GM23338 (cell line): ENCODE data around the gene HHIP. TPM values are rescaled to one million over a fixed set of nuclear protein-coding genes. Genes with fewer than 3 reads are reported as not detected.

Source experiments
- ATAC-seq: fragments of 200-7000 bp; cut with Tn5 transposase; 3 replicates; pipeline ENCODE4 v1.9.1; 2020
- DNase-seq: peaks from one replicate; pipeline ENCODE4 v3.0.0-alpha.2; 2015; ENCODE audit warnings: low spot score
- H2AFZ ChIP-seq: fragments of 200-600 bp; sonication (generic); 2 replicates; pipeline ENCODE4 v1.8.0; 2016; ENCODE audit warnings: antibody characterized with exemption, mild to moderate bottlenecking, moderate library complexity
- H3F3A ChIP-seq: fragments of 200-600 bp; sonication (generic); replicated peaks from 2 replicates; pipeline ENCODE4 v1.8.0; 2017; ENCODE audit warnings: antibody characterized with exemption, mixed run types, low read depth
- H3K27ac ChIP-seq: fragments of 200-600 bp; sonication (generic); 2 replicates; pipeline ENCODE4 v1.6.1; 2016; ENCODE audit warnings: low read depth
- H3K27me3 ChIP-seq: fragments of 200-600 bp; sonication (generic); 2 replicates; pipeline ENCODE4 v1.8.0; 2016; ENCODE audit warnings: mild to moderate bottlenecking, mixed run types, moderate library complexity; ENCODE audit not compliant: insufficient read depth
- H3K36me3 ChIP-seq: fragments of 200-600 bp; sonication (generic); 2 replicates; pipeline ENCODE4 v1.8.0; 2016; ENCODE audit warnings: mild to moderate bottlenecking; ENCODE audit not compliant: insufficient read depth
- H3K4me1 ChIP-seq: fragments of 200-600 bp; sonication (generic); 2 replicates; pipeline ENCODE4 v1.8.0; 2016; ENCODE audit warnings: mild to moderate bottlenecking, moderate library complexity; ENCODE audit not compliant: insufficient read depth
- H3K4me2 ChIP-seq: fragments of 200-600 bp; sonication (generic); 2 replicates; pipeline ENCODE4 v1.7.1; 2017; ENCODE audit warnings: mixed run types
- H3K4me3 ChIP-seq: fragments of 200-600 bp; sonication (generic); 2 replicates; pipeline ENCODE4 v1.6.1; 2016; ENCODE audit warnings: mixed run types
- H3K79me2 ChIP-seq: fragments of 200-600 bp; sonication (generic); replicated peaks from 2 replicates; pipeline ENCODE4 v1.8.0; 2017; ENCODE audit warnings: mild to moderate bottlenecking; ENCODE audit not compliant: insufficient read depth
- H3K9me2 ChIP-seq: fragments of 200-600 bp; sonication (generic); 2 replicates; pipeline ENCODE4 v1.8.0; 2017; ENCODE audit not compliant: insufficient read depth
- H4K20me1 ChIP-seq: fragments of 200-600 bp; sonication (generic); replicated peaks from 2 replicates; pipeline ENCODE4 v1.8.0; 2017; ENCODE audit warnings: mild to moderate bottlenecking; ENCODE audit not compliant: insufficient read depth
- H3K27ac Mint-ChIP-seq: 2 replicates; pipeline ENCODE4 v1.8.0; 2020; ENCODE audit warnings: inconsistent platforms, mild to moderate bottlenecking, moderate library complexity, mixed read lengths
- H3K27me3 Mint-ChIP-seq: 3 replicates; pipeline ENCODE4 v1.8.0; 2022; ENCODE audit warnings: low read depth, mild to moderate bottlenecking, moderate library complexity, mixed read lengths, inconsistent platforms; ENCODE audit not compliant: insufficient read depth, poor library complexity
- H3K36me3 Mint-ChIP-seq: 3 replicates; pipeline ENCODE4 v1.8.0; 2021; ENCODE audit warnings: low read depth, mild to moderate bottlenecking, inconsistent platforms, moderate library complexity, mixed read lengths
- H3K4me1 Mint-ChIP-seq: 3 replicates; pipeline ENCODE4 v1.8.0; 2020; ENCODE audit warnings: mild to moderate bottlenecking, inconsistent platforms, mixed read lengths
- H3K4me3 Mint-ChIP-seq: 3 replicates; pipeline ENCODE4 v1.8.0; 2021; ENCODE audit warnings: moderate library complexity, mild to moderate bottlenecking, inconsistent platforms, mixed read lengths
- H3K9me3 Mint-ChIP-seq: 3 replicates; pipeline ENCODE4 v1.8.0; 2020; ENCODE audit warnings: moderate library complexity, mild to moderate bottlenecking, inconsistent platforms, mixed read lengths
- CTCF ChIP-seq, 2 experiments: fragments of 200-600 bp in 1 of 2; sonication (generic) in 1 of 2; conservative IDR thresholded peaks; 2 replicates each; pipeline versions ENCODE4 v1.5.1 to v1.6.1; 2016 to 2017; ENCODE audit warnings: antibody characterized with exemption in 2 of 2, low read depth in 2 of 2, mild to moderate bottlenecking in 2 of 2, moderate library complexity in 1 of 2
- EZH2 ChIP-seq: fragments of 200-600 bp; sonication (generic); IDR thresholded peaks from one replicate; pipeline ENCODE4 v1.8.0; 2017; ENCODE audit warnings: antibody characterized with exemption, mild to moderate bottlenecking, low read depth; ENCODE audit not compliant: unreplicated experiment
- NANOG ChIP-seq: IDR thresholded peaks from 2 replicates; pipeline ENCODE4 v1.6.1; 2016; ENCODE audit warnings: antibody characterized with exemption, borderline replicate concordance
- POLR2AphosphoS5 ChIP-seq: IDR thresholded peaks from 2 replicates; pipeline ENCODE4 v1.6.1; 2016; ENCODE audit warnings: antibody characterized with exemption, low read depth
- REST ChIP-seq: IDR thresholded peaks from one replicate; pipeline ENCODE4 v1.6.1; 2018; ENCODE audit warnings: antibody characterized with exemption; ENCODE audit not compliant: unreplicated experiment
- ZNF331 ChIP-seq: fragments of 250-450 bp; sonication (Bioruptor Pico); IDR thresholded peaks from 2 replicates; pipeline ENCODE4 v1.5.0; 2020; ENCODE audit warnings: low read depth, mild to moderate bottlenecking, moderate library complexity
- polyA plus RNA-seq: library from polyadenylated mRNA; unstranded; fragments of >200 nt; fragmentation: Nextera tagmentation; extraction: Ambion mirVana; gene quantifications from 2 replicates; pipeline ENCODE4 v1.2.1, GENCODE V29; 2016
- total RNA-seq: library from RNA; depleted of rRNA; stranded (reverse); fragments of >200 nt; shearing (Covaris generic); gene quantifications from 2 replicates; pipeline ENCODE4 v1.2.3, GENCODE V29; 2014
- TF ChIP-seq, protein P1 (sequence below): fragments of 250-450 bp; sonication (Bioruptor Pico); IDR thresholded peaks from 2 replicates; pipeline ENCODE4 v1.5.0; 2020; ENCODE audit warnings: mild to moderate bottlenecking, moderate library complexity

The HHIP gene
- total and polyA plus RNA-seq, 2 experiments from 2014 or later: 2.5 to 4.2 TPM

- H3K27ac ChIP-seq: no peak overlapping the region
- H3K27me3 ChIP-seq: no peaks in the 10 kb centered on the region
- no peaks in the 10 kb centered on the region for H3F3A ChIP-seq
- no peak overlapping the region for H3K4me3 ChIP-seq
- H3K9me2 ChIP-seq: no peaks in the 10 kb centered on the region
- Mint-ChIP-seq H3K27me3 (peaks cover 2% of the 10 kb centered on the region), H3K9me3 (no peaks in the 10 kb centered on the region), H3K4me3 (no peak overlapping the region), H3K4me1 (peaks cover 8% of the 10 kb centered on the region), H3K27ac (no peak overlapping the region), H3K36me3 (no peaks in the 10 kb centered on the region)
- no peaks in the 10 kb centered on the region for H3K36me3 ChIP-seq
- H4K20me1 ChIP-seq: no peaks in the 10 kb centered on the region
- H3K79me2 ChIP-seq: no peaks in the 10 kb centered on the region
- no peak overlapping the region for H2AFZ ChIP-seq
- no peak overlapping the region for H3K4me2 ChIP-seq
- H3K4me1 ChIP-seq: no peaks in the 10 kb centered on the region
- DNase-seq (no peak), ATAC-seq (no peak)
- no peak for TF ChIP-seq EZH2
- TF ChIP-seq ZNF331 (CRISPR knock-in tag): no peak
- no peak for TF ChIP-seq POLR2AphosphoS5
- no peak for TF ChIP-seq NANOG
- no peak for TF ChIP-seq CTCF (conservative IDR thresholded peaks at IDR 0.05; ENCODE audit: low read depth in 2 of 2)
- TF ChIP-seq, protein P1, sequence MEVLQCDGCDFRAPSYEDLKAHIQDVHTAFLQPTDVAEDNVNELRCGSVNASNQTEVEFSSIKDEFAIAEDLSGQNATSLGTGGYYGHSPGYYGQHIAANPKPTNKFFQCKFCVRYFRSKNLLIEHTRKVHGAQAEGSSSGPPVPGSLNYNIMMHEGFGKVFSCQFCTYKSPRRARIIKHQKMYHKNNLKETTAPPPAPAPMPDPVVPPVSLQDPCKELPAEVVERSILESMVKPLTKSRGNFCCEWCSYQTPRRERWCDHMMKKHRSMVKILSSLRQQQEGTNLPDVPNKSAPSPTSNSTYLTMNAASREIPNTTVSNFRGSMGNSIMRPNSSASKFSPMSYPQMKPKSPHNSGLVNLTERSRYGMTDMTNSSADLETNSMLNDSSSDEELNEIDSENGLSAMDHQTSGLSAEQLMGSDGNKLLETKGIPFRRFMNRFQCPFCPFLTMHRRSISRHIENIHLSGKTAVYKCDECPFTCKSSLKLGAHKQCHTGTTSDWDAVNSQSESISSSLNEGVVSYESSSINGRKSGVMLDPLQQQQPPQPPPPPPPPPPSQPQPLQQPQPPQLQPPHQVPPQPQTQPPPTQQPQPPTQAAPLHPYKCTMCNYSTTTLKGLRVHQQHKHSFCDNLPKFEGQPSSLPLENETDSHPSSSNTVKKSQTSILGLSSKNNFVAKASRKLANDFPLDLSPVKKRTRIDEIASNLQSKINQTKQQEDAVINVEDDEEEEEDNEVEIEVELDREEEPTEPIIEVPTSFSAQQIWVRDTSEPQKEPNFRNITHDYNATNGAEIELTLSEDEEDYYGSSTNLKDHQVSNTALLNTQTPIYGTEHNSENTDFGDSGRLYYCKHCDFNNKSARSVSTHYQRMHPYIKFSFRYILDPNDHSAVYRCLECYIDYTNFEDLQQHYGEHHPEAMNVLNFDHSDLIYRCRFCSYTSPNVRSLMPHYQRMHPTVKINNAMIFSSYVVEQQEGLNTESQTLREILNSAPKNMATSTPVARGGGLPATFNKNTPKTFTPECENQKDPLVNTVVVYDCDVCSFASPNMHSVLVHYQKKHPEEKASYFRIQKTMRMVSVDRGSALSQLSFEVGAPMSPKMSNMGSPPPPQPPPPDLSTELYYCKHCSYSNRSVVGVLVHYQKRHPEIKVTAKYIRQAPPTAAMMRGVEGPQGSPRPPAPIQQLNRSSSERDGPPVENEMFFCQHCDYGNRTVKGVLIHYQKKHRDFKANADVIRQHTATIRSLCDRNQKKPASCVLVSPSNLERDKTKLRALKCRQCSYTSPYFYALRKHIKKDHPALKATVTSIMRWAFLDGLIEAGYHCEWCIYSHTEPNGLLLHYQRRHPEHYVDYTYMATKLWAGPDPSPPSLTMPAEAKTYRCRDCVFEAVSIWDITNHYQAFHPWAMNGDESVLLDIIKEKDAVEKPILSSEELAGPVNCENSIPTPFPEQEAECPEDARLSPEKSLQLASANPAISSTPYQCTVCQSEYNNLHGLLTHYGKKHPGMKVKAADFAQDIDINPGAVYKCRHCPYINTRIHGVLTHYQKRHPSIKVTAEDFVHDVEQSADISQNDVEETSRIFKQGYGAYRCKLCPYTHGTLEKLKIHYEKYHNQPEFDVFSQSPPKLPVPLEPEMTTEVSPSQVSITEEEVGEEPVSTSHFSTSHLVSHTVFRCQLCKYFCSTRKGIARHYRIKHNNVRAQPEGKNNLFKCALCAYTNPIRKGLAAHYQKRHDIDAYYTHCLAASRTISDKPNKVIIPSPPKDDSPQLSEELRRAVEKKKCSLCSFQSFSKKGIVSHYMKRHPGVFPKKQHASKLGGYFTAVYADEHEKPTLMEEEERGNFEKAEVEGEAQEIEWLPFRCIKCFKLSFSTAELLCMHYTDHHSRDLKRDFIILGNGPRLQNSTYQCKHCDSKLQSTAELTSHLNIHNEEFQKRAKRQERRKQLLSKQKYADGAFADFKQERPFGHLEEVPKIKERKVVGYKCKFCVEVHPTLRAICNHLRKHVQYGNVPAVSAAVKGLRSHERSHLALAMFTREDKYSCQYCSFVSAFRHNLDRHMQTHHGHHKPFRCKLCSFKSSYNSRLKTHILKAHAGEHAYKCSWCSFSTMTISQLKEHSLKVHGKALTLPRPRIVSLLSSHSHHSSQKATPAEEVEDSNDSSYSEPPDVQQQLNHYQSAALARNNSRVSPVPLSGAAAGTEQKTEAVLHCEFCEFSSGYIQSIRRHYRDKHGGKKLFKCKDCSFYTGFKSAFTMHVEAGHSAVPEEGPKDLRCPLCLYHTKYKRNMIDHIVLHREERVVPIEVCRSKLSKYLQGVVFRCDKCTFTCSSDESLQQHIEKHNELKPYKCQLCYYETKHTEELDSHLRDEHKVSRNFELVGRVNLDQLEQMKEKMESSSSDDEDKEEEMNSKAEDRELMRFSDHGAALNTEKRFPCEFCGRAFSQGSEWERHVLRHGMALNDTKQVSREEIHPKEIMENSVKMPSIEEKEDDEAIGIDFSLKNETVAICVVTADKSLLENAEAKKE (CRISPR knock-in tag): no peak
- no peak for TF ChIP-seq REST
Measured at GRCh38 chr4:144659447-144659846, 13.5 kb downstream of the HHIP start.
